ENCODE results near the gene RASAL1.
A peak's percentile ranks its signal among the peaks of the same experiment; 100 is the strongest.
"Not testable (repeated sequence)": the region's sequence is repeated elsewhere in the genome, so short reads cannot be mapped to it uniquely, and the experiment has no call there.

Gene RASAL1

GRCh38 chr12:113161415-113162016 is 26.0 kb upstream of the RASAL1 start:
- DNase-seq: no peak

GRCh38 chr12:113159937-113160336 is 24.4 kb upstream of the RASAL1 start:
- no peak for DNase-seq

GRCh38 chr12:113158439-113159203 is 23.1 kb upstream of the RASAL1 start:
- DNase-seq: no peak

- no peak for DNase-seq
Measured at GRCh38 chr12:113157218-113157859, 21.8 kb upstream of the RASAL1 start.

GRCh38 chr12:113155646-113156045 is 20.1 kb upstream of the RASAL1 start:
- no peak for DNase-seq

GRCh38 chr12:113155060-113155459 is 19.5 kb upstream of the RASAL1 start:
- no peak for DNase-seq

GRCh38 chr12:113154351-113154973 is 18.9 kb upstream of the RASAL1 start:
- no peak for DNase-seq

DNA sequence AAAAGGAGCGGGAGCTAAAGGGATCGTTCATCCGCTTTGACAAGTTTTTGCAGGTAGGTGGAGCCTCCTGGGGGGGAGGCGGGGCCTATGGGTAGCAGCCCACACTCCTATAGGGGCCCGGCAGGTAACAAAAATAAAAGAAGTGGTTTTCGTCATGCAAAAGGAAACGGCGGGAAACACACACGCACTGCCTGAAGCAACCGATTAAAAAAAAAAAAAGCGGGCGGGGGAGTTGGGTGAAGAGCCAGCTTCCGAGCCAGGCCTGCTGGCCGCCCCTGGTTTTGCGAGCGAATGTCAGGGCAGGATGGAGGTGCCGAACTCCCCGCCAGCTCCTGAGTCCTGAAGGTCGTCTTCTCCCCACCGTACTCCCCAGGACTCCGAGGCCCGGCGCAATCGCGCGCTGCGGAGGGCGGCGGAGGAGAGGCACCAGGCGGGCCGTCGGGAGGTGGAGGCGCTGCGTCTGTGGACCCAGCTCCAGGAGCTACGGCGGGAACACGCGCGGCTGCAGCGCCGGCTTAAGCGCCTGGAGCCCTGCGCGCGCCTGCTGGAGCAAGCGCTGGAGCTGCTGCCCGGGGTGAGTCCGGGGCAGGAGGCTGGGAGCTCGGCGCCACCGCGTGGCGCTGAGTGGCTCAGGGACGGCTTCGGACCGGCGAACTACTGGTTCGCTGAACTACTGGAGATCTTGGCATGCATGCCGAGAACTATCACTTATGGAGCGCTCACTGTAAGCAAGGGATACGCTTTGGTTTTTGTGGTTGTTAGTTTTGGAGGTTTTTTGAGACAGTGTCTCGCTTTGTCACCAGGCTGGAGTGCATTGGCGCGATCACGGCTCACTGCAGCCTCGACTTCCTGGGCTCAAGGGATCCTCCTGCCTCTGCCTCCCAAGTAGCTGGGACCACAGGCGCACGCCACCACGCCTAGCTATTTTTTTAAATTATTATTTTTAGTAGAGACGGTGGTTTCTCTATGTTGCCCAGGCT is 17.6 kb upstream of the RASAL1 start:
- DNase-seq: peak; percentile 58

DNA sequence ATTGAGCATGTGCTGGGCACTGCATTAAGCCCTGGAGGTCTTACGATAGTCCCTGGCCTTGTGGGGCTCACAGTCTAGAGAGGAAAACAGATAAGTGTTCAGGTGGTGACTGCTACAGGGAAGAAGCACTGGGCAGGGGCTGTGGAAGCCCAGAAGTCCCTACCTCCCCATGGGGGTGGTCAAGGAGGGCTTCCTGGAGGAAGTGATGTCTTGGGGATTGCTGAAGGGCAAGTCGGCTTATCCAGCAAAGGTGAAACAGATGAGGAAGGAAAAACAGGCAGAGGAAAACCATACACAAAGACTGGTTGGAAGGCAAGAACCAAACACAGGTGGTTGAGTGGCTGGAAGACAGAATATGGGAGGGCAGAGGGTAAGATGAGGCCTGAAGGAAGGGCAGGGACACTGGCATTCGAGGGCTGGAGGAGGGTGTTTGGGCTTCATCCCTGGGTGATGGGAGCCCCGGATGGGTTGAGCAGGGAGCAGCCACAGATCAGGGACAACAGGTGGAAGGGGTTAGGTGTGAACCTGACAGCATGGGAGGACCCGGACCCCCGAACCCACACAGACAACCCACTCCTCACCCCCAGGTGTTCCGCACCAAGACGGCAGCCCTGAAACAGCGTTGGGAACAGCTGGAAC is 16.8 kb upstream of the RASAL1 start:
- no peak for DNase-seq

DNA sequence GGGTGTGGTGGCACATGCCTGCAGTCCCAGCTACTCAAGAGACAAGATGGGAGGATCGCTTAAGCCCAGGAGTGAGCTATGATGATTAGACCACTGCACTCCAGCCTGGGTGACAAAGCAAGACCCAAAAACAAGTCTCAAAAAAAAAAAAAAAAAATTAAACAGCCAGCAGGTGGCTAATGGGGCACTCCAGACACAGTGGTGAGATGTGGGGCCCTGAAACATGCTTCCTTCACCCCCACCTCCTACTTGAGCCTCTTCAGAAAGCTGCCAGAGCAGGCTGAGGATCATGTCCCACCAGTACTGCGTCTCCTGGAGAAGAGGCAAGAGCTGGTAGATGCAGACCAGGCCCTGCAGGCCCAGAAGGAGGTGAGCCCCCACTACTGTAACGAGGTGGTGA is 16.1 kb upstream of the RASAL1 start:
- DNase-seq: no peak

DNA sequence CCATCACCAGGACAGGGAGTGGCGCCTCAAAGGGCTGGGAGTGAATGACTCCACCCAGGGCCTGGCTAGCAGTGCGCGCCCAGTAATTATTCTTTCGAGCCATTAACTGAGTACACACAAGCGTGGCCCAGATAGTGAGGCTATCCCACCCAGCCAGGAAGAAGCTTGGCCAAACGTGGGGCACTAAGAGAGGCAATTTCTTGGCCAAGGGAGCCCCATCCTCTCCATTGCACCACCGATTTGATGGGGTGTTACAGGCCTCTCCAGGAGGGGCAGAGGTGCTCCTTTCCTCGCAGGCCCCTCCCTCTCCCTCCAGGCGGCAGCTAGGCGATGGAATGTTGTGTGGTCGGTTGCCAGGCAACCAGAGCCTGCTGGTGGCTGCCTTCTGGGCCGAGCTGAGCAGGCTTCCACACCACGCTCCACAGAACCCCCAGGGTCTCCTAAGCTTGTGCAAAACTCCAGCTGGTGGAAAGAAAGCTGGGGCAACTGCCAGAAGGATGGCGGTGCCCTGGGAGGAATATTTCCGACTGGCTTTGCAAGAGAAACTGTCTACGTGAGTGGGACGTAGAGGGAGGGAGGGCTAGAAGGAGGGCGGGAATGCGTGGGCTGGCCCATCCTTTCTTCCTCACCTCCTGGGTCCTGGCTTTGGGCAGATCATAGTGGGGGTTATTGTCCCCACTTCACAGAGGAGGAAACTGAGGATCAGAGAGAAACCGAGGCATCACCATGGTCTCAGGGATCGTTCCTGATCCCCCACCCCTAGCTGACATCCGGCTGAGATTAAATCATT is 14.0 kb upstream of the RASAL1 start, which contains the start of gene CFAP73:
TSS of gene CFAP73 (plus strand) at position 364 of the 790 bp plus-strand sequence. CDS start at position 498, 134 bp downstream.
- no peak for DNase-seq

GRCh38 chr12:113146999-113147398 is 11.4 kb upstream of the RASAL1 start:
- no peak for DNase-seq

DNA sequence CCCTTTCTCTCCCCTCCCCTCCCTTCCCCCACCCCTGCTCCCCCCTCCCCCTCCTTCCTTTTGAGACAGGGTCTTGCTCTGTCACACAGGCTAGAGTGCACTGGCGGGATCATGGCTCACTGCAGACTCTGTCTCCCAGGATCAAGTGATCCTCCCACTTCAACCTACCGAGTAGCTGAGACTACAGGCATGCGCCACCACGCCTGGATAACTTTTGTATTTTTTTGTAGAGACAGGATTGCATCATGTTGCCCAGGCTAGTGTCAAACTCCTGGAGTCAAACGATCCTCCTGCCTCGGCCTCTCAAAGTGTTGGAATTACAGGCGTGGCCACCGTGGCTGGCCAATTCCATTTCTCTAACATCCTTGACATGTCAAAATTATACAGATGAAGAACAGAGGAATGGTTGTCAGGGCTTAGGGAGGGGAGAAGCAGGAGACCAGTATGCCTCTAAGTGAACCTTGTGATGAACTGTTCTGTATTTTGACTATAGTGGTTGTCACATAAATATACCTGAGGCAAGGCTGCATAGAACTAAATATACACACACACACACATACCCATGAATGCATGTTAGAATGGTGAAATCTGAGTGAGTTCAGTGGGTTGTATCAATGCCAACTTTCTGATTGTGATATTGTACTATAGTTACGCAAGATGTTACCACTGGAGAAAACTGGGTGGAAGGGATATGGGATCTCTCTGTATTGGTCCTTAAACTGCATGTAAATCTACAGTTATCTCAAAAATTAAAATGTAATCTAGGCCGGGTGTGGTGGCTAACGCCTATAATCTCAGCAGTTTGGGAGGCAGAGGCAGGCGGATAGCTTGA is 10.4 kb upstream of the RASAL1 start:
- no peak for DNase-seq

- DNase-seq: no peak
Measured at GRCh38 chr12:113144806-113145205, 9.2 kb upstream of the RASAL1 start.

- no peak for DNase-seq
Measured at GRCh38 chr12:113143959-113144358, 8.4 kb upstream of the RASAL1 start.

DNA sequence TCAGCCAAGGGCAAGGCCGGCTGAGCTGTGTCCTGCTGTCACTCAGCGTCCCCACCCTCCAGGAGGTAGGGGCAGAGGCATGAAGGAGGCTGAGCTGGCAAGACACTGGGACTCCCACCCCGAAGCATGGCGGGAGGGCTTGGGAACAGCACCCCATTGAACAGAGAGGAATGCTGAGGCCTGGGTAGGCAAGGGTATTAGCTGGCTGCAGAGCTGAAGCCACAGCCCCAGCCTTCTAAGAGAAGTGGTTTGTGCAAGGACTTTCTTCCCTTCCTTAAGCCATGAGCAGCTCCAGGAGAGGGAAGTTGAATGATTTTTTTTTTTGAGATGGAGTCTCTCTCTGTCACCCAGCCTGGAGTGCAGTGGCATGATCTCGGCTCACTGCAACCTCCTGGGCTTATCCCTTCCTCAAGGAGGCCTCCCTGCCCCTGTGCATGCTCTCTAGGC is 7.3 kb upstream of the RASAL1 start:
- DNase-seq: no peak

DNA sequence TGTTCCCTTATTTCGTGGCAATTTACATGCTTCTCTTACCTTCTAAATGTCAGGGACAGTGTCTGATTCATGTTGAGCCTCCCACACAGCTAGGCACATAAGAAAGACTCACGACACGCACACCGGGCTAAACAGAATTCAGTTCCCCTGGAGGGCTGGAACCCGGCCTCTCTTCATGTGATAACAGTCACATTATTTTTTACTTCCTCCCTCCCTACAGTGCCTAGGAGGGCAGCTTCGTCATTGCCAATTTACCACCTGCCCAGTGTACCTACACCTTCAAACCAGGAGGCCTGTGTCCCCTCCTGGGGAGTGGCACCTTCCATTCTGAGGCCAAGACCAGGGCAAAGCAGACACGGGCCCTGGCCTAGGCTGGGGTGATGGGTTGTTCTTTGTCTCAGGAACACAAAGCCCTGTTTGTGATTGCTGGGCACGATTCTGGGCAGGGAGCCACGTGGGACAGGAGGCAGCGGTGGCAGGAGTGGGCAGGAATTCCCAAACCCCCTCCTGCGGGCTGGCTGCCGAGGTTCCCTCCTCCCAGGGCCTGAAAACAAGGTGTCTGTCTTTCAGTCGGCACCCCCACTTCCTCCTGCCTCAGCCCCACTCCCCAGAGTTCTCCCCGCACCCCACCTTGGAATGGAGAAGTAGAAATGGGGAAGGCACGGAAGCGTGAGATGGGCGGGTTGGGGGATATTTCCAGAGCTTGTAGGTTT is 6.8 kb upstream of the RASAL1 start:
- DNase-seq: no peak

DNA sequence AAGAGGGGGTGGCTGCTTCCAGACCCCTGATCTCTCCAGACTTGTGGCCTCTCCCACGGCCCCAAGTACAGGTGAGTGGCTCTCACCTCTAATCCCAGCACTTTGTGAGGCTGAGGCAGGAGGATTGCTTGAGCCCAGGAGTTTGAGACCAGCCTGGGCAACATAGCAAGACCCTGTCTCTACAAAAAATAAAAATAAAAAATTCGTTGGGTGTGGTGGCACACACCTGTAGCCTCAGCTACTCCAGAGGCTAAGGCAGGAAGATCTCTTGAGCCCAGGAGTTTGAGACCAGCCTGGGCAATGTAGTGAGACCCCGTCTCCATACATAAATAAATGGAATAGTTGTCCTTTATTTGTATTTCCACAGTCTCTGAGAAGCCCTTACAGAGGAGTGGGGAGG is 6.2 kb upstream of the RASAL1 start:
- DNase-seq: not testable (repeated sequence)

GRCh38 chr12:113140706-113141105 is 5.1 kb upstream of the RASAL1 start:
- DNase-seq: no peak

Measured in stimulated activated CD4-positive, alpha-beta T cell treated with anti-CD3 and anti-CD28 coated beads, Interleukin-4, amount 100 ng/mL, for 24 hours (primary cell).